HEK293T (cell line): Measurements from ENCODE around the gene DNAH7.

ENCODE experiments used
- CTCF ChIA-PET: fragments of 350-600 bp; formaldehyde crosslinking; extraction: SDS; loops from one replicate; lab custom pipeline; 2021; ENCODE audit warnings: antibody characterized with exemption, inconsistent platforms; lab: Yijun Ruan, JAX
- POLR2A ChIA-PET: fragments of 350-600 bp; formaldehyde crosslinking; extraction: SDS; loops from one replicate; lab custom pipeline; 2020; ENCODE audit warnings: antibody characterized with exemption, inconsistent platforms; lab: Yijun Ruan, JAX
- DNase-seq: peaks from one replicate; pipeline ENCODE4 v3.0.0; 2012; ENCODE audit warnings: mixed read lengths; ENCODE audit errors: extremely low spot score
- ARNT ChIP-seq: fragments of 450-650 bp; IDR thresholded peaks from 2 replicates; pipeline ENCODE4 v1.6.1; 2017; ENCODE audit warnings: mild to moderate bottlenecking
- BHLHE40 ChIP-seq: fragments of 450-650 bp; IDR thresholded peaks from 2 replicates; pipeline ENCODE4 v1.6.1; 2016; ENCODE audit warnings: mild to moderate bottlenecking, moderate library complexity, borderline replicate concordance
- CTBP1 ChIP-seq: fragments of 450-650 bp; IDR thresholded peaks from 2 replicates; pipeline ENCODE4 v1.6.1; 2016; ENCODE audit warnings: borderline replicate concordance
- ELF4 ChIP-seq: fragments of 450-650 bp; IDR thresholded peaks from 2 replicates; pipeline ENCODE4 v1.6.1; 2017; ENCODE audit warnings: antibody characterized with exemption
- FOXA1 ChIP-seq: fragments of 450-650 bp; IDR thresholded peaks from 2 replicates; pipeline ENCODE4 v1.6.1; 2016; ENCODE audit warnings: mild to moderate bottlenecking
- FOXK2 ChIP-seq: fragments of 450-650 bp; IDR thresholded peaks from 2 replicates; pipeline ENCODE4 v1.6.1; 2016; ENCODE audit warnings: mild to moderate bottlenecking
- FOXM1 ChIP-seq: fragments of 450-650 bp; IDR thresholded peaks from 2 replicates; pipeline ENCODE4 v1.6.1; 2017; ENCODE audit warnings: mild to moderate bottlenecking, borderline replicate concordance
- HDGF ChIP-seq: fragments of 450-650 bp; IDR thresholded peaks from 2 replicates; pipeline ENCODE4 v1.6.1; 2017; ENCODE audit warnings: antibody characterized with exemption, borderline replicate concordance
- L3MBTL2 ChIP-seq: fragments of 450-650 bp; conservative IDR thresholded peaks from 2 replicates; pipeline ENCODE4 v1.6.1; 2016; ENCODE audit warnings: mild to moderate bottlenecking
- LEF1 ChIP-seq: fragments of 450-650 bp; IDR thresholded peaks from 2 replicates; pipeline ENCODE4 v1.6.1; 2017; ENCODE audit warnings: mild to moderate bottlenecking, borderline replicate concordance
- NFRKB ChIP-seq: fragments of 450-650 bp; IDR thresholded peaks from 2 replicates; pipeline ENCODE4 v1.6.1; 2016; ENCODE audit warnings: mild to moderate bottlenecking, moderate library complexity
- SP1 ChIP-seq: fragments of 450-650 bp; IDR thresholded peaks from 2 replicates; pipeline ENCODE4 v1.6.1; 2017
- SUZ12 ChIP-seq: fragments of 450-650 bp; IDR thresholded peaks from 2 replicates; pipeline ENCODE4 v1.6.1; 2016; ENCODE audit warnings: mild to moderate bottlenecking
- TARDBP ChIP-seq: fragments of 450-650 bp; IDR thresholded peaks from 2 replicates; pipeline ENCODE4 v1.6.1; 2016
- ZNF384 ChIP-seq: fragments of 450-650 bp; IDR thresholded peaks from 2 replicates; pipeline ENCODE4 v1.6.1; 2016
- TF ChIP-seq, protein P1 (sequence below): fragments of 450-650 bp; IDR thresholded peaks from 2 replicates; pipeline ENCODE4 v1.6.1; 2016

Gene DNAH7

DNA sequence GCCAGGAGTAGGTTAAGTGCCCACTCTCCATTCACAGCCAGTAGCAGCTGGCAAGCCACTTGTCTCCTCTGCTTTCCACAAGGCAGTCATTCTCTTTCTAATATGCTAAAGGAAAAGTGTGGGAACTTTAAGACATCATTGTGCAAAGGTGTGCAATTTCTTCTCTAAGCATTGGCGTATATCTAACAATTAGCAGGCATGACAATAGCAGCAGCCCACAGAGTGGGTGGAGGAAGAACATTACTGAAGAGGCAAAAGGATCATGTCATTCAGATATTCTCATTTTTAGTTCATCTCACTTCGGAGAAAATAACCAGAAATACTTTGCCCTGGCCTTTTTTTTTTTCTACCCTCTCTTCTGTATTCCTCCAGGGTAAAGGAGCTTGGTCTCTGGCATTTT lies 177.6 kb downstream of the DNAH7 start:
- TF ChIP-seq LEF1: no peak
- no peak for TF ChIP-seq ZNF384
- TF ChIP-seq ELF4: no peak
- TF ChIP-seq FOXA1: no peak
- TF ChIP-seq L3MBTL2: no peak
- TF ChIP-seq CTBP1: no peak
- TF ChIP-seq, protein P1, sequence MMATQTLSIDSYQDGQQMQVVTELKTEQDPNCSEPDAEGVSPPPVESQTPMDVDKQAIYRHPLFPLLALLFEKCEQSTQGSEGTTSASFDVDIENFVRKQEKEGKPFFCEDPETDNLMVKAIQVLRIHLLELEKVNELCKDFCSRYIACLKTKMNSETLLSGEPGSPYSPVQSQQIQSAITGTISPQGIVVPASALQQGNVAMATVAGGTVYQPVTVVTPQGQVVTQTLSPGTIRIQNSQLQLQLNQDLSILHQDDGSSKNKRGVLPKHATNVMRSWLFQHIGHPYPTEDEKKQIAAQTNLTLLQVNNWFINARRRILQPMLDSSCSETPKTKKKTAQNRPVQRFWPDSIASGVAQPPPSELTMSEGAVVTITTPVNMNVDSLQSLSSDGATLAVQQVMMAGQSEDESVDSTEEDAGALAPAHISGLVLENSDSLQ: no peak
- no peak for TF ChIP-seq TARDBP
- TF ChIP-seq FOXK2: no peak
- TF ChIP-seq SP1: no peak
- no peak for TF ChIP-seq FOXM1
- no peak for TF ChIP-seq SUZ12
- no peak for TF ChIP-seq HDGF
- TF ChIP-seq BHLHE40: no peak
- no peak for TF ChIP-seq ARNT
- TF ChIP-seq NFRKB: no peak
- no peak for DNase-seq
- POLR2A ChIA-PET: no interaction called here
- CTCF ChIA-PET: no interaction called here

DNA sequence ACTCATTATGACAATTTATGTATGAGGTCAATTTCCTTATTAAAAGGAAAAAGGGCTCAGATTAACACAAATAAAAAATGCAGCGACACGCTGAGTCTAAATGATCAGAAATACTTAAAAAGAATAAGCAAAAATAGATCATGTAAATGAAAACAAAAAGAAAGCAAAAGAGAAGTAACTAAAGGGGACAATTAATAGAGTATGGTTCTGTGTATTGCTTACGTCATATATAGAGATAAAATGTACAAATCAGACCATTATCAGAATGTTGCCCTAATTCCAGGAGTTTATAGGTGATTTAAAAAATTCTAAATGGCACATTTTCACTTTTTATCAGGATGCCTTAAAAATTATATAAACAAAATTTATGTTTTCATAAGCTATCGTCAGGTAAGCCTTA lies 189.5 kb downstream of the DNAH7 start:
- no peak for TF ChIP-seq LEF1
- TF ChIP-seq BHLHE40: no peak
- TF ChIP-seq ELF4: no peak
- TF ChIP-seq L3MBTL2: no peak
- TF ChIP-seq CTBP1: no peak
- no peak for TF ChIP-seq FOXK2
- no peak for TF ChIP-seq FOXA1
- no peak for TF ChIP-seq ZNF384
- TF ChIP-seq HDGF: no peak
- no peak for TF ChIP-seq TARDBP
- ChIA-PET CTCF (no interaction called here), POLR2A (no interaction called here)
- DNase-seq: no peak

DNA sequence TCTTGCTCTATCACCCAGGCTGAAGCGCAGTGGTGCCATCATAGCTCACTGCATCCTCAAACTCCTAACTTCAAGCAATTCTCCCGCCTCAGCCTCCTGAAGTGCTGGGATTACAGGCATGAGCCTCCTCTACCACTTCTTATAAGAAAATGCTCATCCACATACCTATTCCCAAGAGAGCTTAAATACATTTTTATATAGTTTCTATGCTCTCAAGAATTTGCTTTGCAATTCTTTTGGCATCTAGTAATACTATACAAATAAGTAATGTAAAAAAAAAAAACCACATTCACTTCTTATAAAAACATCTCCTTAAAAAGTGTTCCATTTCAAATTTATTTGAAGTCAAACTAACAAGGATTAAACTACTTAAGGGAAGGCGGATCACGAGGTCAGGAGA lies 197.3 kb downstream of the DNAH7 start:
- CTCF ChIA-PET: no interaction called here
- no peak for TF ChIP-seq FOXA1
- TF ChIP-seq SP1: no peak
- TF ChIP-seq ELF4: no peak
- TF ChIP-seq BHLHE40: no peak
- no peak for TF ChIP-seq CTBP1
- no peak for TF ChIP-seq LEF1
- no peak for TF ChIP-seq ARNT
- DNase-seq: no peak
- POLR2A ChIA-PET: no interaction called here

DNA sequence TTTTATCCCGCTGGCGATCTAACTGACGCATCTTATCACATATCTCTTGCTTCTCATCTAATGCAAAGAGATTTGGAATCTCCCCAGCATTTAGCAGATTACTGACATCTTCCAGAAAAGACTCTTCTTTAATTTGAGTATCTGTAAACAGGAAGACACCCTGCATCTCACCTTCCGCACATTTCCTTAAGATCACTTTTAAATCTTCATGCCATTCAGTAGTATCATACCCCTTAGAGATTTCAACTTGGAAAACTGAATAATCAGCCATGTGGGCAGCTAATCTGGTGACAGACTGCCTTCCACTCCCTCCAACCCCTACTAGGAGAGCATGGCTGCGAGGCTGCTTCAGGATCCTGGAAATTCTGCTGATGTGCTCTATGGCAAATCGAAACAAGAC lies 204.3 kb downstream of the DNAH7 start:
- CTCF ChIA-PET: no interaction called here
- TF ChIP-seq L3MBTL2 (no peak), BHLHE40 (no peak), FOXM1 (no peak), ZNF384 (no peak), SP1 (no peak), CTBP1 (no peak), LEF1 (no peak)
- TF ChIP-seq, protein P1: no peak
- no peak for DNase-seq
- POLR2A ChIA-PET: no interaction called here

GRCh38 chr2:195863564-195863963 lies 205.1 kb downstream of the DNAH7 start:
- ChIA-PET POLR2A (no interaction called here), CTCF (no interaction called here)
- DNase-seq: no peak
- TF ChIP-seq BHLHE40: no peak
- TF ChIP-seq ARNT: no peak
- no peak for TF ChIP-seq ZNF384
- TF ChIP-seq FOXA1: no peak
- TF ChIP-seq FOXK2: no peak
- TF ChIP-seq, protein P1: no peak
- TF ChIP-seq CTBP1: no peak
- no peak for TF ChIP-seq SP1
- TF ChIP-seq TARDBP: no peak
- TF ChIP-seq SUZ12: no peak
- TF ChIP-seq L3MBTL2: no peak
- TF ChIP-seq FOXM1: no peak
- TF ChIP-seq LEF1: no peak
- TF ChIP-seq NFRKB: no peak
- no peak for TF ChIP-seq ELF4

- DNase-seq: no peak
- ChIA-PET POLR2A (no interaction called here), CTCF (no interaction called here)
- no peak for TF ChIP-seq FOXK2
These were observed 205.5 kb downstream of the DNAH7 start for GRCh38 chr2:195863121-195863520.

DNA sequence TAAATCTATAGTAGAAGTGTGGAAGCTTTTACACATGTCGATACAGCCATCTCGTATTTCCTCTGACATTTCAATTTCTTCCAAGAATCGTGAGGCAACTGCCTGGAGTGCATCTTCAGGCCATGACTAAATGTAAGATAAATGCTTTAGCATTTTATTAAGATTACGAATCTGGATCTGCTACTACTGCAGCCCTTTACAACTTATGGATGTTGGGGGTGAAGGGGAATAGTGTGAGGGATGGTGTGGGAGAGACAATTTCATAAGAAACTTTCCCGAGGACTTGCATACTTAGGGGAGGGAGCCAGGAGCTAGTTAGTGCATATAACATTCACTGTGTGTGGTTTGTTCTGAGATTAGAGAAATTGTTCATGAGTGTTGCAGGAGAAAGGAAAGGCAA lies 206.8 kb downstream of the DNAH7 start:
- TF ChIP-seq CTBP1 (no peak), NFRKB (no peak), HDGF (no peak), FOXM1 (no peak), FOXK2 (no peak), ZNF384 (no peak), ARNT (no peak), ELF4 (no peak)
- TF ChIP-seq, protein P1: no peak
- no peak for DNase-seq
- ChIA-PET CTCF (no interaction called here), POLR2A (no interaction called here)
